ENCODE measurements around the gene CHRNA4. TPM values are rescaled to one million over a fixed set of nuclear protein-coding genes. Genes with fewer than 3 reads are reported as not detected.

The CHRNA4 gene
- total and polyA plus RNA-seq, 10 of the 15 experiments (the other 5 are each of a cell fraction or from before 2014, with no cell fraction given), result 0.04 to 0.41 (median 0.06) TPM; not detected in 5

- DNase-seq (ENCODE audit: low read depth, low spot score), result no peak
- H4K20me1 ChIP-seq (ENCODE audit: control insufficient read depth, insufficient read depth), result no peaks in the 10 kb centered on the region
- intact Hi-C loops (cut with micrococcal nuclease; ENCODE audit: unreplicated experiment), result no loop called here
- in situ Hi-C loops (cut with MboI), result no loop called here
- no peaks in the 10 kb centered on the region for H3K4me1 ChIP-seq (ENCODE audit: control insufficient read depth, insufficient read depth, low read length)
- ChIA-PET SMC1A (ENCODE audit: uncharacterized antibody, unreplicated experiment) (interaction anchor here (1.3 kb wide), 1 partner anchor 159 kb away, joined by 4 read pairs; no protein-coding TSS in a partner anchor), POLR2A (no interaction called here), CTCF (interaction anchor here (1.1 to 2.5 kb wide), 4 partner anchors 19 to 159 kb away, joined by 3 to 16 read pairs (median 10); no protein-coding TSS in a partner anchor), RAD21 (ENCODE audit: unreplicated experiment) (interaction anchor here (1.0 to 1.2 kb wide), 2 partner anchors 75 to 160 kb away, joined by 3 to 6 read pairs; no protein-coding TSS in a partner anchor)
- no peaks in the 10 kb centered on the region for H3K27me3 ChIP-seq (replicated peaks in 1 of 2; ENCODE audit: control insufficient read depth in 2 of 2, insufficient read depth in 2 of 2, low read length in 1 of 2)
- no peak for ATAC-seq
- BruUV-seq (replicated peaks), result no TSS peak
- no peak for TF ChIP-seq BRCA1 (IDR thresholded peaks at IDR 0.05; ENCODE audit: low read depth, low read length)
- no peak for TF ChIP-seq RFX5 (IDR thresholded peaks at IDR 0.05; ENCODE audit: low read depth, low read length)
- TF ChIP-seq SMARCA5 (IDR thresholded peaks at IDR 0.05), result no peak
- TF ChIP-seq PBX3 (IDR thresholded peaks at IDR 0.05; ENCODE audit: insufficient replicate concordance, low read depth, low read length), result no peak
- no peak for TF ChIP-seq SREBF2 (IDR thresholded peaks at IDR 0.05; ENCODE audit: low read length)
- TF ChIP-seq BACH1 (IDR thresholded peaks at IDR 0.05; ENCODE audit: borderline replicate concordance), result no peak
- no peak for TF ChIP-seq GABPA (IDR thresholded peaks at IDR 0.05; ENCODE audit: low read depth)
- no peak for TF ChIP-seq ZNF217 (IDR thresholded peaks at IDR 0.05)
- H3K36me3 ChIP-seq (ENCODE audit: control insufficient read depth in 2 of 2, insufficient read depth in 2 of 2, low read length in 1 of 2), result no peaks in the 10 kb centered on the region
- no peaks in the 10 kb centered on the region for H3K79me2 ChIP-seq (ENCODE audit: control insufficient read depth, insufficient read depth, low read length)
- WGBS (ENCODE audit: insufficient coverage, insufficient replicate concordance, low lambda C conversion rate, missing lambda C conversion rate), result 16% methylated on average over 16 of the region's 17 CpGs
- no peak for FAIRE-seq
- H3K4me3 ChIP-seq, result no peak overlapping the region
- no peak overlapping the region for H3K27ac ChIP-seq (ENCODE audit: control insufficient read depth, insufficient read depth)
- H3K9me3 ChIP-seq (replicated peaks; ENCODE audit: control insufficient read depth, insufficient read depth, low read length), result peaks cover 3% of the 10 kb centered on the region; the same call in 1 of the 3 replicates
- no peak overlapping the region for H3K4me2 ChIP-seq (ENCODE audit: control insufficient read depth, insufficient read depth)
- no peak overlapping the region for H2AFZ ChIP-seq (ENCODE audit: control insufficient read depth, low read depth, low read length)
- H3K9ac ChIP-seq (ENCODE audit: control insufficient read depth, insufficient read depth, low read length), result no peak overlapping the region
Measured at GRCh38 chr20:63382551-63383300, 21.6 kb upstream of the CHRNA4 start.
